ENCODE results near the gene QSOX2.

QSOX2 gene

GRCh38 chr9:136174779-136175615 lies 70.6 kb downstream of the QSOX2 start:
- DNase-seq (ENCODE audit: low spot score) = no peak

DNA sequence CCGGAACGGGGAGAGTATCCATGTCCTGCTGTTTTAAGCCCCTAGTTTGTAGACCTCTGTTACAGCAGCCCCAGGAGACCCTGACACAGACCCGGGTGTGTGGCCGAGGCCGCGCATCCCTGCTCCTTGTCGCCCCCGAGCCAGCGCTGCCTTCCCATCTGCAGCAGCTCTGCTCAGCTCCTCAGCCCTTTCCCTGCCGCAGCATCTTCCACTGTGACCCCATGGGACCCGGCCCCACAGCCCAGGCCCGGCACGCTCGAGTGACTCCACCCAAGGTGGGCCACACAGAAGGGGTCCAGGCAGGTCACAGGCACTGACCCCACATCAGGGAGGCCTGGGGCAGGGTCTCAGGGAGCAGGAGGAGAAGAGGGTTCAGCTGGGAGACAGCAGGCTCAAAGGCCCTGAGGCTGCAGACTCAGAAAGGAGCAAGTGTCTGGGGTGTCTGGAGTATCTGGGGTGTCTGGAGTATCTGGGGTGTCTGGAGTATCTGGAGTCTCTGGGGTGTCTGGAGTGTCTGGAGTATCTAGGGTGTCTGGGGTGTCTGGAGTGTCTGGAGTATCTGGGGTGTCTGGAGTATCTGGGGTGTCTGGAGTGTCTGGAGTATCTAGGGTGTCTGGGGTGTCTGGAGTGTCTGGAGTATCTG lies 71.8 kb downstream of the QSOX2 start:
- no peak for DNase-seq (ENCODE audit: low spot score)

DNA sequence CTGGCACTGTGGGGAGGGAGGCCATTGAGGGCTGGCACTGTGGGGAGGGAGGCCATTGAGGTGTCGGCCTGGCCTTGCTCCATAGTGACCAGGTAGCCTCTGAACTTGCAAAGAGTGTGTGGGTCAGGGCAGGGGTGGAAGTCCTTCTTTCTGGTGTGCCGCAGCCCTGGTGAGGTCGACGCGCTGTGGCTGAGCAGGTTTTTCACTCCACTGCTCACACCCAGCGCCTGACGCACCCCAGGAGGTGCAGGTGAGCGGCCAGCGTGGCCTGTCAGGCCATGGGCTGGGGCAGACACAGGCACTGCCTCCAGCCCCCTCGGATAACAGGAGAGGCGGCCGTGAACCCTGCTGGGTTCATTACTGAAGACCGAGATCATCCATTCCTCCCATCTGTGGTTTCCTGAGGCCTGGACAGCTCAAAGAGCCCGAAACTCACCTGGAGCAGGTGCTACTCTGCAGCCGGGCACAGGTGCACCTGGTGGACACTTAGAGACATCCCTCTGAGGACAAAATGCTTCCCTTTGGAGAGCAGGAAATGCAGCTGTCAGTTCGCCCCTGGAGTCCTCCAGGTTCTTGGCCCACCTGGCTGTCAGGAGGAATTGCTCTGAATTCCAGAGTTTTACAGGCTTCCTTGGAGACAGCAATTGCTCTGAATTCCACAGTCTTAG lies 73.1 kb downstream of the QSOX2 start:
- DNase-seq (ENCODE audit: low spot score) = no peak

- DNase-seq (ENCODE audit: low spot score) = no peak
Measured at GRCh38 chr9:136171801-136172411, 73.7 kb downstream of the QSOX2 start.

DNA sequence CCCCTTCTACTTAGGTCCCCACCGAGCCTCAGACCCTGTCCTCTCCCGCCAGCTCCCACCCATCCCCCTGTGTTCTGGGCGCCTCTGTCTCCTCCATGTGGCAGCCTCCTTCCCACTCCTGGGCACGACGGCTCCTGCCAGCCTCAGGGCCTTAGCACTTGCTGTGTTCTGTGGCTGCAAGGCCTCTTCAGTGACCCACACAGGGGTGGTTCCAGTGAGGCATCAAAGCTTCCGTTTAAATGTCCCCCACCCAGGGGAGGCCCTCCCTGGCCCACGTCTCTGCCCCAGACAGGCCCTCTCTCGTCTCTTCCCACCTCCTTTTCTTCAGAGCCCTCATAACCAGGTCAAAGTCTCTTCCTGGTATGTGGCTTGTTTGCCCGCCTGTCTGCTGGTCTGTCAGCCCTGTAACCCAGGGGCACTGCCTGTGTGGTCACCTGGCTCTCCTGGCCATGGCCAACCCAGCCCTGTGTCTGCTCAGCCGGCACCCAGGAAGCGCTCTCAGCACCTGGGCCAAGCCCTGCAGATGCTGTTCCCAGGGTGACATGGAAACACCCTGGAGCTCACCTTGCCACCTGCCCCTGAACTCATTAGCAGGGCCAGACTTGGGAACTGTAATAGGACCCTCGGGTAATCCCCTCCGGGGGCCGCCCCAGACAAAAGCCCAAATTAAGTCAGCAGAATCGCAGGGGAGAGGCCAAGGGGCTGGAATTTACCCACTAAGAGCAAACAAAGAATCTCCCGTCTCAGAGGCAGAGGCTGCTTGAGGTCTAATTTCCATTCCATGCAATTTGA lies 74.4 kb downstream of the QSOX2 start:
- DNase-seq (ENCODE audit: low spot score) = no peak

- DNase-seq (ENCODE audit: low spot score) = peak; percentile 69
Measured at GRCh38 chr9:136170006-136170901, 75.4 kb downstream of the QSOX2 start.

DNA sequence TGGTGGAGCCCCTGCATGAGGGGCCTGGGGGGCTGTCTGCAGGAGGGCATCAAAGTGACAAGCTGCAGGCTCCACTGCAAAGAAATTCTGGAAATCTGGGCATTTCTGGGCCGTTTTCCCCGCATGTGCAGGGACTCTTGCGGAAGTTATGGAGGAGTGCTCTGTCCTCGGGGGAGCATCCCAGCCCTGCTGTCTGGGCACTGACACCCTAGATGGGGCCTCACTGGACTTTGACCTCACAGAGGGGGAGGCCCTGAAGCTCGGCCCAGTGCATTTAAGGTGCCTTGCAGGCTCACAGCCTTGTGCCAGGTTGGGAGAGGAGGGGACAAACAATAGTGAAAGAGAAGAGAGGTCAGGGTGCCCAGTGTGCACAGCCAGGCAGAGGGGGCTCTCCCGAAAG lies 76.1 kb downstream of the QSOX2 start:
- no peak for DNase-seq (ENCODE audit: low spot score)

DNA sequence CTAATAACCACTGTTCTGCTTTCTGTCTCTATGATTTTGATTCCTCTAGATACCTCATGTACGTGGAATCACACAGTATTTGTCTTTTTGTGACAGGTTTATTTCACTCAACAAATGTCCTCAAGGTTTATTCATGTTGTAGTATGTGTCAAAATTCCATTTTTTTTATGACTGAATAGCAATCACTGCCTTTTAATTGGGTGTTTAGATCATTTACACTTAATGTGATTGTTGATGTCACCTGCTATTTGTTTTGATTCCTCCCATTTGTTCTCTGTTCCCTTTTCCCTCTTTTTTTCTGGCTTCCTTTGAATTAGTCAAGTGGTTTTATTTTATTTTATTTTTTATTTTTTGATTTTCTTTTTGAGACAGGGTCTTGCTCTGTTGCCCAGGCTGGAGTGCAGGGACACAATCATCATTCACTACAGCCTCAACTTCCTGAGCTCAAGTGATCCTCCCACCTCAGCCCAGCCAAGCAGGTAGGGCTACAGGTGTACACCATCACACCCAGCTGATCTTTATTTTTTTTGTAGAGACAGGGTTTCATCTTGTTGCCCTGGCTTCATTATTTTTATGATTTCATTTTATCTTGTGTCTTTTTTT lies 82.3 kb downstream of the QSOX2 start:
- DNase-seq (ENCODE audit: low spot score) = no peak

DNA sequence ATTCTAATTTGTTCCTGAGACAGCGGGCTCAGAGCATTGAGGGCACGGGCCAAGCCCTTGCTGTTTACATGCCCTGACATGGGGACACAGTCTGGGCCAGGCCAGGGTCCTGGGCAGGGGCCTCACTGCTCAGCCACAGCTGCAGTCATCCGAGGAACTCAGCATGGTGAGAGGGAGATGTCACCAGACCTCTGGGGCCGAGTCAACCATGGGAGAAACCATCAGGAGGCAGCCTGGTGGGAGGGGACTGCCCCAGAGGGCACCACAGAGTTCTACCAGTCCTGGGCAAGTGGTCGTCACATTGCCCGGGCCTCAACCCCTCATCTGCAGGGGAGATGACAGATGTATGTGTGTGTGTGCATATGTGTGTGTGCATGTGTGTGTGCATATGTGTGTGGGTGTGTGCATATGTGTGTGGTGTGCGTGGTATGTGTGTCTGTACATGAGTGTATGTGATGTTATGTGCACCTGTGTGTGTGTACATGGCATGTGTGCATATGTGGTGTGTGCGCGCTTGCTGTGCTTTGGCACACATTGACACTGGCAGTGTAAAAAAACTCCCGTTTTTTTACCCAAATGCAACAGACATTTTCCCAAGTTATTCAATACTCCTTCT lies 84.5 kb downstream of the QSOX2 start:
- DNase-seq (ENCODE audit: low spot score) = no peak

- DNase-seq (ENCODE audit: low spot score) = no peak
Measured at GRCh38 chr9:136160381-136160841, 85.2 kb downstream of the QSOX2 start.

DNA sequence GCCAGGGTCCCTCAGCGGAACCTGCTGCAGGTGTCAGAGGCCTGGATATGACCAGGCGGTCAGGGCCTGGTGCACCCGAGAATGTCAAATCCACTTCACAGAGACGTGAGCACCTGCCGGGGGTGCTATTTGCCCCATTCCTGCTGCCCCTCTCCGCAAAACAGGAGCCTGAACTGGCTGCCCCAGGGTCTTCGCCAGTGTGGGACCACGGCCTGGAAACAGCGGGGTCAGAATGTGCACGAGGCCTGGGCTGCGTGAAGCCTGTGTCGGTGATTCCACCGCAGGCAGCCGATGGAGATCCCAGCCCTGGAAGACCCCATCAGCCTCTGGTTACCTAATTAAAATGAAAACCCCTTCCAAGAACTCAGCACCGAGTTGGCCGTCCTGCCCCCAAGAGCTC lies 85.8 kb downstream of the QSOX2 start:
- DNase-seq (ENCODE audit: low spot score) = no peak

GRCh38 chr9:136157477-136158265 lies 87.9 kb downstream of the QSOX2 start:
- DNase-seq (ENCODE audit: low spot score) = no peak
